Astrocyte of the hippocampus (primary cell): ENCODE results near the gene TIMM17B.
"Not testable (repeated sequence)": the region's sequence is repeated elsewhere in the genome, so short reads cannot be mapped to it uniquely, and the experiment has no call there.

Source experiments
- DNase-seq: peaks from one replicate; pipeline ENCODE4 v3.0.0; 2011; ENCODE audit warnings: low read depth, low spot score

The TIMM17B gene

DNA sequence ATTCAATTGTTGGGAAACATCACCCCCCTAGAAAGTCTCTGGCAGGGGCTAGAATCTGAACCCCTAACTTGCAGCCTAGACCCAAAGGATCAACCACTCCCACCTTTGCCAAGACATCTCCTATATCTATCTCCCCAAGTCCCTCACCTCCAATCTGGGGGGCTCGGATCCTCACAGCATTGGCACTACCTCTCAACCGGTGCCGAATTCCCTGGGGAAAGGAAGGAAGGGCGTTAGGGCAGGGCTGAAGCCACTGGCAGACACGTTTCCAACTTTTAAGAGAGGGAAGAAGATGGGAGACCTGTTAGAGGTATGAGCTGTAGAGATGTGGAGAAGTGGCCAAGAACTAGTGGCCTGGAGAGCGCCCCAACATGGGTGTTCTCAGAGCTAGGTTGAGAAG lies 2.7 kb downstream of the TIMM17B start:
- DNase-seq = no peak

DNA sequence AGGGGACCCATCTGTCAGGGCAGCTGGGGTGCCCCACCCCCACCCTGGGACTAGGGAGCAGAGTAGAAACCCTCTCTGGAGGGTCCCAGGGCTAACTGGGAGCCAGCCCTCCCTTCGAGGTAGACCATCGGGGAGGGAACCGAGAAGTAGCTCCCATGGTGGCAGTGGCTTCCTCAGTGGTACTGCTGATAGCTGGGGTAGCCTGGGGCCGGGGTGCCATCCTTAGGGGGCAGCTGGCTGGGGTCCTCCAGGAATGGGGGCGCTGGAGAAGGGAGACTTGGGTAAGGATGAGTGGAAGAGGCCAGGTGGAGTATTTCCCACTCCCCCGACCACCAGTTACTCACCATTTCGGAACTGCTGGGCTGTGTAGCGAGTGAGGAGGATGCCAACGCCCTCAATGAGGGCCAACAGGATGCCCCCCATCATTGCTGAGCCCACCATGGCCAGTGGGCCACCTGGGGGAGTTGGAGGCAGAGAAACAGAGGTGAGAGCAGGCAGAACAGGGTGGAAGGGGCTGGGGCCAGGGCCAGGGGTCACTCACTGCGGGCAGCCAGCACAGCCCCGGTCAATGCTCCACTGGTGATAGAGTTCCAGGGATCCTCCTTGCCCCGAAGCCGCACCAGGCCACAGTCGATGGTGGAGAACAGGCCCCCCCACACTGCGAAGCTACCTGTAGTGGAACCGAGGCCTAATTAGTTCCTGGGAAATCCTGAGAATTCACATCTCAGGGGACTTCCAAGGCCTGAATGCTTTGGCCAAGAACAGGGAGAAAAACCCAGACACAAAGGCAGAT lies 3.8 kb downstream of the TIMM17B start:
- DNase-seq = no peak

DNA sequence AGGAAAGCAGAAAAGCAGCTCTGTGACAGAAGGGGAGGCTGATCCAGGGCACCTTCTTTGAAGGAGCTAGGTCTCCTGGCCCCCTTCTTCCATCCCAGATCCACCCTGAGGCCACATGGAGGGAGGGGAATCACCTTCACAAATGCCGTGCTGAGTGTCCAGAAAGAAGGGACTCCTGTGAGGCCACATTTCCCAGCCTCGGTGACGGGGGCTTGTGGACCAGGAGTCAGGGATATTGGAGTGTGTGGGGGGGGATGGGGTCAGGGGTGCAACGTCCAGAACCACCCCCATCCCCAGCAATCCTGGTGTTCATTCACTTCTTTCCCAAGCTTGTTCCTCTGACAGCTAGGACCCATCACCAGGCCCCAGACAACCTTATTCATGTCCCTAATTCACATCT lies 4.7 kb downstream of the TIMM17B start:
- no peak for DNase-seq

GRCh38 chrX:48891402-48892288 lies 5.9 kb downstream of the TIMM17B start:
- peak; percentile 90 for DNase-seq

GRCh38 chrX:48890934-48891401 lies 6.6 kb downstream of the TIMM17B start:
- no peak for DNase-seq

DNA sequence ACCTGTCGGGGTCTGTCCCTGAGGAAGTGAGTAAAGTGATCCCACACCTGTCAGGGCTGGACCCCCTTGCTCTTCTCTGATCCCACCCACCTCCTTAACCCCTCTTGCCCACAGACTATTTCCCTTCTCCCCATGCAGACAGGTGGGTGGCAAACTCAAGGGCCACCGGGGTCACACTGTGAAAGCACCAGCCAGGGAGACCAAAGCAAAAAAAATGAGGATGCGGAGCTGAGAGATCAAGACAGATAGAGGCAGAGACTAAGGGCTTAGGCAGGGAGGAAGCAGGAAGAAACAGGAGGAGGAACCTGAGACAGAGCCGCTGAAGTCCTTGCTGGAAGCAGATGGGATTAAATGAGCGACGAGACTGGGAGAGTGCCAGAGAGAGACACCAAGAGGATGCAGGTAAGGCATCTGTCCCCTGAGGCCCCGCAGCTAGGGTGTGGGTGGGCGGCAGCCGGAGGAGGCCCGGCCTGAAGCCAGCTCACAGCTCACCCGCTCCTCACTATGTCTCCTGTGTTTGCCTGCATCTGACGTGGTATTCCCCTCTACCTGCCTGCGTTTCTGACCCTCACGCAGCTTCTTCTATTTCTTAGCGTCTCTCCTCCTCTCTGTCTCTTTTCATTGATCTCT lies 7.2 kb downstream of the TIMM17B start:
- no peak for DNase-seq

- not testable (repeated sequence) for DNase-seq
These were observed 11.0 kb downstream of the TIMM17B start for GRCh38 chrX:48886586-48886985.

DNA sequence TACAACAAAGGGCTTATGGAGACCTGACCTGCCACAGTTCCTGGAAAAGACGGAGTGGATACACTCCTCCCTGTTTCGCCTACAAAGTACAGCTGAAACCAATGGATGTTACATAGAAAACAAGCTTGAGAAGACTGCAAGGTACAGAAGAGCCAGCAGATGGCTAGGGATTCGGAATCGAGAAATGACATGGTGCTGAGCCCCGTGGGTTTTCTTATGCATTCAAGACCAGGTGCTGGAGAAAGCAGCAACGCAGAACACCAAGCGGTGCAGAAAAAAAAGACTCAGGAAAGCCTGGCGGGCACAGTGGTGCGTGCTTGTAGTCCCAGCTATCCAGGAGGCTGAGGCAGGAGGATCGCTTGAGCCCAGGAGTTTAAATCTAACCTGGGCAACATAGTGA lies 13.8 kb downstream of the TIMM17B start:
- no peak for DNase-seq

GRCh38 chrX:48876944-48877343 lies 20.6 kb downstream of the TIMM17B start:
- DNase-seq = not testable (repeated sequence)

- not testable (repeated sequence) for DNase-seq
These were observed 25.6 kb downstream of the TIMM17B start for GRCh38 chrX:48872017-48872416.

DNA sequence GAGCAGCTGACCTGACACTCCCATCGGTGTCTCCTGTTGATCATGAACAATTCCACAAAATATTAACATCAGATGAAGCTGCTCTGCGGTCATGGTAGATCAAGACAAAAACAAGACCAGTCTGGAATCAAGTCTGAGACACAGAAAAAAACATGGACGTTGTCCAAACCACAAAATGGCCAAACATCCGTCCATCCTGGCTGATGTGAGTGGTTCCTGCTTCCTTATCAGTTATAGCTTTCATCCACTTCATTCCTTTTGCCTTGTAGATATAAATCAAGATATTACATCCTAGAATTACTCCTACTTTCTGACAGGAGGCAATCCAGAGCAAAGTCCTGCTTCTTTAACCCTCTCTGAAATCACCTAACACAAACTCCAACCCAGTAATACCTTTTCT lies 33.4 kb downstream of the TIMM17B start:
- DNase-seq = peak; percentile 37

GRCh38 chrX:48854898-48855297 lies 42.7 kb downstream of the TIMM17B start:
- no peak for DNase-seq

GRCh38 chrX:48854121-48854804 lies 43.3 kb downstream of the TIMM17B start:
- not testable (repeated sequence) for DNase-seq

DNA sequence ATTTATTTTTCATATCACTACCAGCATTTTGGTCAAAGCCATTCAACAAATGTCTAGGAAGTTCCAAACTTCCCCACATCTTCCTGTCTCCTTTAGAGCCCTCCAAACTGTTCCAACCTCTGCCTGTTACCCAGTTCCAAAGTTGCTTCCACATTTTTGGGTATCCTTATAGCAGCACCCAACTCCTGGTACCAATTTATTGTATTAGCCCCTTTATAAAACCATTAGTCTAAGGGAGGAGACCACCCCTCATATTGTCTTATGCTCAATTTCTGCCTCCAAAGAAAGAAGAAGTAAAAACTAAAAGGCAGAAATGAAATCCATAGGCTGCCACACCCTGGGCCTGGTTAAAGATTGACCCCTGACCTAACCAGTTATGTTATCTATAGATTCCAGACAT lies 44.1 kb downstream of the TIMM17B start:
- DNase-seq = not testable (repeated sequence)

GRCh38 chrX:48852857-48853256 lies 44.7 kb downstream of the TIMM17B start:
- no peak for DNase-seq

DNA sequence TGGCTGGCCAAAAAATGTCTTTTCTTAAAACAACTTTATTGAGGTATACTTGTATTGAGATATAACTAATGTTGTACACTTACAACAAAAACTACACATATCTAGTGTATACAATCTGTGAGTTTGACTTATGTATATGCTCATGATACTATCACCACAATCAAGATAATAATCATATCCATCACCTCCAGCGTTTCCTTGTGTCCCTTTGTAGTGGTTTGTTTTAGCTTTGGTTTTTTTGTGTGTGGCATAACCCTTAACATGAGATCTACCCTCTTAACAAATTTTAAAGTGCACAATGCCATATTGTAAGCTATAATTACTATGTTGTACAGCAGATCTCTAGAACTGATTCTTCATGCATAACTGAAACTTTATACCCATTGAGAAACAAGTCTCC lies 48.7 kb downstream of the TIMM17B start:
- no peak for DNase-seq
